Measurements from ENCODE around the gene OR2T27.
"Not testable (repeated sequence)": the region's sequence is repeated elsewhere in the genome, so short reads cannot be mapped to it uniquely, and the experiment has no call there.

Gene OR2T27

GRCh38 chr1:248639652-248640051, 15.7 kb downstream of the OR2T27 start:
- not testable (repeated sequence) for DNase-seq

GRCh38 chr1:248636612-248637011, 18.7 kb downstream of the OR2T27 start:
- DNase-seq, result not testable (repeated sequence)

- not testable (repeated sequence) for DNase-seq
These were observed 20.3 kb downstream of the OR2T27 start, which contains the start of gene OR2T11 for GRCh38 chr1:248634991-248635390. TSS of gene OR2T11 (minus strand) at chr1:248635091. CDS start at chr1:248627128, 7,963 bp downstream.

GRCh38 chr1:248631354-248632008, 23.8 kb downstream of the OR2T27 start:
- no peak for DNase-seq

- no peak for DNase-seq
These were observed 24.8 kb downstream of the OR2T27 start for GRCh38 chr1:248630551-248630950.

GRCh38 chr1:248627971-248628844, 27.1 kb downstream of the OR2T27 start:
- DNase-seq, result no peak

- no peak for DNase-seq
These were observed 29.4 kb downstream of the OR2T27 start for GRCh38 chr1:248625971-248626370.

- DNase-seq, result no peak
These were observed 30.2 kb downstream of the OR2T27 start for GRCh38 chr1:248625166-248625565.

- no peak for DNase-seq
These were observed 32.7 kb downstream of the OR2T27 start for GRCh38 chr1:248622570-248623001.

GRCh38 chr1:248621770-248622169, 33.6 kb downstream of the OR2T27 start:
- no peak for DNase-seq

GRCh38 chr1:248618878-248619277, 36.5 kb downstream of the OR2T27 start:
- peak; percentile 58 for DNase-seq

GRCh38 chr1:248618119-248618518, 37.2 kb downstream of the OR2T27 start:
- no peak for DNase-seq

- no peak for DNase-seq
These were observed 41.6 kb downstream of the OR2T27 start for GRCh38 chr1:248613742-248614141.

GRCh38 chr1:248611883-248612414, 43.4 kb downstream of the OR2T27 start:
- DNase-seq, result peak; percentile 23

GRCh38 chr1:248610301-248610700, 45.0 kb downstream of the OR2T27 start:
- DNase-seq, result no peak
